ENCODE measurements around the gene TMTC2. TPM values are rescaled to one million over a fixed set of nuclear protein-coding genes. Genes with fewer than 3 reads are reported as not detected.

TMTC2 gene
- total RNA-seq, 1 donor from 2014 or later = 25.5 TPM

DNA sequence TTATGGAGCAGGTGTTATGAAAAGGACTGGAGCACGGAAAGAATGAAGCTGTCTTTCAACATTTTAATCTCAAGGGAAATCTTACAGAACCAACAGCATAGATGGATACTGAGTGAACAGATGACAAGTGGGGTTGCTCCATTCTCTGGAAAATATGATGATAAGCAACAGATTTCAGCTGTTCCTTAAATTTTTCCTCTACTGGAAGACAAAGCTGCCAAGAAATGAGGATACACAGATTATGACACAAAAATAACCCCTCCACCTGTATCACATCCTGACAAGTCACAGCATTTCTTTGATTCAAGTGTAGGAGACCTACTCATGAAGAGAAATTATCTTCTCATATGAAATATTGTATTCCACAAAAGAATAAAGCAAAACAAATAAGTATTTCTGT is 13.0 kb upstream of the TMTC2 start:
- Histone ChIP-seq H3K79me2 (ENCODE audit: low read depth) (no peaks in the 10 kb centered on the region), H3K9me3 (ENCODE audit: low read depth) (no peaks in the 10 kb centered on the region), H3K4me1 (no peaks in the 10 kb centered on the region), H3K27me3 (no peaks in the 10 kb centered on the region), H3K4me3 (no peak overlapping the region), H3K27ac (no peak overlapping the region), H3K9ac (no peak overlapping the region), H4K20me1 (ENCODE audit: low read depth) (no peaks in the 10 kb centered on the region), H3K4me2 (no peak overlapping the region), H2AFZ (replicated peaks) (no peak overlapping the region), H3K36me3 (no peaks in the 10 kb centered on the region), H3F3A (ENCODE audit: low read depth) (no peaks in the 10 kb centered on the region)
- H3K4me1 Mint-ChIP-seq = peaks cover 7% of the 10 kb centered on the region
- H3K4me3 Mint-ChIP-seq = no peak overlapping the region
- DNase-seq (ENCODE audit: low spot score) = no peak
- H3K27me3 Mint-ChIP-seq (ENCODE audit: insufficient read depth, low read depth) = no peaks in the 10 kb centered on the region
- TF ChIP-seq EZH2 (IDR thresholded peaks at IDR 0.05) (no peak), EZH2phosphoT487 (IDR thresholded peaks at IDR 0.05) (no peak)
- TF ChIP-seq, protein P1, sequence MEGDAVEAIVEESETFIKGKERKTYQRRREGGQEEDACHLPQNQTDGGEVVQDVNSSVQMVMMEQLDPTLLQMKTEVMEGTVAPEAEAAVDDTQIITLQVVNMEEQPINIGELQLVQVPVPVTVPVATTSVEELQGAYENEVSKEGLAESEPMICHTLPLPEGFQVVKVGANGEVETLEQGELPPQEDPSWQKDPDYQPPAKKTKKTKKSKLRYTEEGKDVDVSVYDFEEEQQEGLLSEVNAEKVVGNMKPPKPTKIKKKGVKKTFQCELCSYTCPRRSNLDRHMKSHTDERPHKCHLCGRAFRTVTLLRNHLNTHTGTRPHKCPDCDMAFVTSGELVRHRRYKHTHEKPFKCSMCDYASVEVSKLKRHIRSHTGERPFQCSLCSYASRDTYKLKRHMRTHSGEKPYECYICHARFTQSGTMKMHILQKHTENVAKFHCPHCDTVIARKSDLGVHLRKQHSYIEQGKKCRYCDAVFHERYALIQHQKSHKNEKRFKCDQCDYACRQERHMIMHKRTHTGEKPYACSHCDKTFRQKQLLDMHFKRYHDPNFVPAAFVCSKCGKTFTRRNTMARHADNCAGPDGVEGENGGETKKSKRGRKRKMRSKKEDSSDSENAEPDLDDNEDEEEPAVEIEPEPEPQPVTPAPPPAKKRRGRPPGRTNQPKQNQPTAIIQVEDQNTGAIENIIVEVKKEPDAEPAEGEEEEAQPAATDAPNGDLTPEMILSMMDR (IDR thresholded peaks at IDR 0.05) = no peak
- no peaks in the 10 kb centered on the region for H3K9me3 Mint-ChIP-seq
- H3K27ac Mint-ChIP-seq = no peak overlapping the region
- H3K36me3 Mint-ChIP-seq = no peaks in the 10 kb centered on the region

DNA sequence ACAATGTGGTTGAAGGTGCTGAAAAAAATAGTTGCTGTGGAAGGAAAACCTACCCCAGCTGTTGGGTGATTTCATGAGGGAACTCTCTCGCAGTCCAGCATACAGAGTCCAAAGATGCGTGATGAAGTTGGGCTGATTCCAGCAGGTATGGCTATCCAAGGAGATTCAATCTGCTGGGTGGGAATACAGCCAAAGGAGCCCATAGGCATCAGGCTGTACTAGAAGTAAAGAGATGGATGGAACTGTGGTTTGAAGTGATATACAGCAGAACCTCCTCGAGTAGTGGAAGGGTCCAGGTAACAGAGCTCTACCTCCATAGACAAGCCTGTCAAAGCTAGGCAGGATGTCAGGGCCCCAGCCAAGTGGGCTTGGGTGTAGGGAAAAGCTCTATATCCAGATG is 11.5 kb upstream of the TMTC2 start:
- Histone ChIP-seq H3K9ac (no peak overlapping the region), H3F3A (ENCODE audit: low read depth) (no peaks in the 10 kb centered on the region), H3K9me3 (ENCODE audit: low read depth) (no peaks in the 10 kb centered on the region), H3K36me3 (no peaks in the 10 kb centered on the region), H2AFZ (replicated peaks) (no peak overlapping the region), H3K79me2 (ENCODE audit: low read depth) (no peaks in the 10 kb centered on the region), H4K20me1 (ENCODE audit: low read depth) (no peaks in the 10 kb centered on the region), H3K27ac (no peak overlapping the region), H3K4me1 (no peaks in the 10 kb centered on the region), H3K4me2 (no peak overlapping the region), H3K4me3 (no peak overlapping the region), H3K27me3 (no peaks in the 10 kb centered on the region)
- DNase-seq (ENCODE audit: low spot score) = no peak
- H3K4me1 Mint-ChIP-seq = peaks cover 3% of the 10 kb centered on the region
- H3K27ac Mint-ChIP-seq = no peak overlapping the region
- H3K9me3 Mint-ChIP-seq = no peaks in the 10 kb centered on the region
- TF ChIP-seq, protein P1 (IDR thresholded peaks at IDR 0.05) = no peak
- TF ChIP-seq EZH2phosphoT487 (IDR thresholded peaks at IDR 0.05) (no peak), EZH2 (IDR thresholded peaks at IDR 0.05) (no peak)
- H3K4me3 Mint-ChIP-seq = no peak overlapping the region
- H3K36me3 Mint-ChIP-seq = no peaks in the 10 kb centered on the region
- no peaks in the 10 kb centered on the region for H3K27me3 Mint-ChIP-seq (ENCODE audit: insufficient read depth, low read depth)

DNA sequence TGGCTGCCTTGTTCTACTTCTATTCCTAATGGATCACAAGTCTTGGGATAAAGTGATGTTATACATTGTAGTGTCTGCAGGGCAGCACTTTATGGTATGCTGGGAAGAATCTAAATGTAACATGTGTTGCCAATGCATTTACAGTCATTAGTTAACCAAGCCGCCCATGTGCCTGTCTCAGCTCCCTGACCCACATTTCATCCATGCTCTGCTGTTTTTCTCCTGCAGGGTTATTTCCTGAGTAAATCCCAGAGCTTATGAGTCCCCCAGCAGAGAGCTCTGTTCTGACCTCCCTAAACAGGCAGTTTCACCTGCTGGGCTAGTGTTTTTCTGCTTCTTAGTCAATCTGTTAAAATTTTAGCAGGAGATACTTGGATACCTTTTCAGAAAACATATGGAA is 4.4 kb upstream of the TMTC2 start:
- peaks cover 8% of the 10 kb centered on the region for H3K27me3 Mint-ChIP-seq (ENCODE audit: insufficient read depth, low read depth)
- no peak for TF ChIP-seq EZH2 (IDR thresholded peaks at IDR 0.05)
- TF ChIP-seq, protein P1 (IDR thresholded peaks at IDR 0.05) = no peak
- TF ChIP-seq EZH2phosphoT487 (IDR thresholded peaks at IDR 0.05) = no peak
- peak; percentile 33 for DNase-seq (ENCODE audit: low spot score)

More for the DNA sequence above, 4.4 kb upstream of the TMTC2 start:
- H4K20me1 ChIP-seq (ENCODE audit: low read depth) = no peaks in the 10 kb centered on the region
- no peaks in the 10 kb centered on the region for H3K79me2 ChIP-seq (ENCODE audit: low read depth)
- no peaks in the 10 kb centered on the region for H3K9me3 ChIP-seq (ENCODE audit: low read depth)
- H3K4me3 ChIP-seq = no peak overlapping the region
- H3K27me3 ChIP-seq = no peaks in the 10 kb centered on the region
- H3K4me1 ChIP-seq = peaks cover 6% of the 10 kb centered on the region
- Mint-ChIP-seq H3K4me1 (peaks cover 15% of the 10 kb centered on the region), H3K27ac (no peak overlapping the region), H3K9me3 (no peaks in the 10 kb centered on the region), H3K4me3 (no peak overlapping the region), H3K36me3 (no peaks in the 10 kb centered on the region)
- no peak overlapping the region for H2AFZ ChIP-seq (replicated peaks)
- no peak overlapping the region for H3K9ac ChIP-seq
- H3K36me3 ChIP-seq = no peaks in the 10 kb centered on the region
- no peak overlapping the region for H3K4me2 ChIP-seq
- peaks cover 15% of the 10 kb centered on the region for H3F3A ChIP-seq (ENCODE audit: low read depth)
- H3K27ac ChIP-seq = no peak overlapping the region
